ENCODE measurements around the gene CDR2.

CDR2 gene

DNA sequence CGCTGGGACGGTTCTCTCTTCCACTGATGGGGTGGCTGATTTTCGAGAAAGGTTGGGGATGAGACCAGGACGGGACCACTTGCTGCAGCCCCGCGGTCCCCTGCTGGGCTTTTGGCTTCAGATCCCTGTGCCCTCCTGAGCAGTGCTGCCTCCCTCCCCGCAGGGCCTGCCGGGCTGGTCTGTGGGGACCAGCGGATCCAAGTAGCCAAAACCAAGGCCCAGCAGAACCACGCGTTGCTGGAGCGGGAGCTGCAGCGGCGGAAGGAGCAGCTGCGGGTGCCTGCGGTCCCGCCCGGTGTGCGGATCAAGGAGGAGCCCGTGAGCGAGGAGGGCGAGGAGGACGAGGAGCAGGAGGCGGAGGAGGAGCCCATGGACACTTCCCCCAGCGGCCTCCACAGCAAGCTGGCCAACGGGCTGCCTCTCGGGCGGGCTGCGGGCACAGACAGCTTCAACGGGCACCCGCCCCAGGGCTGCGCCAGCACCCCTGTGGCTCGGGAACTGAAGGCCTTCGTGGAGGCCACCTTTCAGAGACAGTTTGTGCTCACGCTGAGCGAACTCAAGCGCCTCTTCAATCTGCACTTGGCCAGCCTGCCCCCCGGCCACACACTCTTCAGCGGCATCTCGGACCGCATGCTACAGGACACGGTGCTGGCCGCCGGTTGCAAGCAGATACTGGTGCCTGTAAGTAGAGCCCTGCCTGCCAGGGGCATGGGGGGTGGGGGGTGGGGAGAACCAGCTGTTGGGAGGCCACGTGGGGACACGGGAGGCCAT, 48.6 kb downstream of the CDR2 start:
- no peak for FAIRE-seq
- DNase-seq (ENCODE audit: insufficient read length, low spot score), result no peak

DNA sequence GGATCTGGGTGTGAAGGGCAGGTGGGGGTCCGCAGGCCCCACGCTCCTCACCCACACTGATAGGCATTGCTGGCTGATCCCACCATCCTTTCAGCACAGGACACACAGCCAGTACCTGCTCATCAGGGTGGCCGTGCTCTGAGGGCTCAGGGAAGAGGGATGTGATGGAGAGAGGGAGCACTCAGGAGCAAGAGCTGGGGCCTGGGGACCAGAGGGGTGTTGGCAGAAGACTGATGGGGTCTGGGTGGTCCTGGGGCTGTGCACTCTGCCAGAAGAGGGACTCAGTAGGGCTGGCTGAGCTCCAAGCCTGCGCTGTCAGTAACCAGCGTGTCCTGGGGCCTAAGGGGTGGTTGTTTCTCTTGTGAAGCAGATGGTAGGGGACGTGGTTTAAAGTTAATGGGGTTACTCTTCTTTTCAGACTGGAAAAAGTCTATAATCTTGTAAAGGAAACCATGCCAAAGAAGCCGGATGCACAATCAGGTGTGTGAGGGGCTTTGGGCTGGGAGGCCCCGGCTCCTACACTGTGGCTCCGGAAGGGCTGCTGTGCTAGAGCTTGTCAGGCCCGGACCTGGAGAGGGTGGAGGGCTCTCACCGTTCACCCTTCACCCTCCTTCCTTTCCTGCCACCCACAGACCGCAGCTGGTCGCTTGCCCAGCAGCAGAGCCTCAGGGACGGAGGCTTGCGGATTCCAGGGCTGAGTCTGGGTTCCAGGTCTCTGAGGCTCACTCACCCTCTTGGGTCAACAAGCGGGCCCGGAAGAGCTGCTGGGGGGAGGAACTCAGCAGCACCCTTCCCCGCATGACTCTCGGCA, 49.4 kb downstream of the CDR2 start:
- FAIRE-seq, result no peak
- DNase-seq (ENCODE audit: insufficient read length, low spot score), result no peak

DNA sequence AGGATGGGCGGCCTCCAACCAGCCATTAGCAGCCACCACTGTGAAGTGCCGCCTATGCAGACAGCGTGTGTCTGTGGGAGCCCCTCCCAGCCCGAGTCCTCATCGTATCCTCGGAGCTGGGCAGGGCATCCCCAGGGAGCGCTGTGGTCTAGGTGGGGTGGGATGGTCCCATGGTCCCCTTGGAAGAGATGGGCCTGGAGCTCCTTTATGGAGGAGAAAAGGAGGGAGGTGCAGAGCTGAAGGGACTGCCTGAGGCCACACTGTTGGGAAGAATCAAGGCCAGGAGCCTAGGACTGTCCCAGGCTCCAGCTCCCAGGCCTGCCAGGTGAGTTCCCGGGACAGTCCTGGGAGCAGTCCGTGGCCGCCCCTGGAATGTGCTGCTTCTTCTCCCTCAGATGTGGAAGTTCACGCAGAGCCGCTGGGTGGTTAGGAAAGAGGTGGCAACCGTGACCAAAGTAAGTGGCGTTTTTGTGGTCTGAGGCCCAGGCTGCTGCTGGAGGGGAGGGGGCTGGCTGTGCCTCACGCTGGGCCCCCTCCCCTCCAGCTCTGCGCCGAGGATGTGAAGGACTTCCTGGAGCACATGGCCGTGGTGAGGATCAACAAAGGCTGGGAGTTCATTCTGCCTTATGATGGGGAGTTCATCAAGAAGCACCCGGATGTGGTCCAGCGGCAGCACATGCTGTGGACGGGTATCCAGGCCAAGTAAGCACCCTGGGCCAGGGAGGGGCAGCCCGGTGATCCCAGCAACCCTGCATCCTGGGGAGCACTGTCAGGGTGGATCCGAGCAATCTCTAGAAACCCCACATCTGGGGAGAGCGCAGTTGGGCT, 50.2 kb downstream of the CDR2 start:
- DNase-seq (ENCODE audit: insufficient read length, low spot score) (no peak), FAIRE-seq (no peak)

DNA sequence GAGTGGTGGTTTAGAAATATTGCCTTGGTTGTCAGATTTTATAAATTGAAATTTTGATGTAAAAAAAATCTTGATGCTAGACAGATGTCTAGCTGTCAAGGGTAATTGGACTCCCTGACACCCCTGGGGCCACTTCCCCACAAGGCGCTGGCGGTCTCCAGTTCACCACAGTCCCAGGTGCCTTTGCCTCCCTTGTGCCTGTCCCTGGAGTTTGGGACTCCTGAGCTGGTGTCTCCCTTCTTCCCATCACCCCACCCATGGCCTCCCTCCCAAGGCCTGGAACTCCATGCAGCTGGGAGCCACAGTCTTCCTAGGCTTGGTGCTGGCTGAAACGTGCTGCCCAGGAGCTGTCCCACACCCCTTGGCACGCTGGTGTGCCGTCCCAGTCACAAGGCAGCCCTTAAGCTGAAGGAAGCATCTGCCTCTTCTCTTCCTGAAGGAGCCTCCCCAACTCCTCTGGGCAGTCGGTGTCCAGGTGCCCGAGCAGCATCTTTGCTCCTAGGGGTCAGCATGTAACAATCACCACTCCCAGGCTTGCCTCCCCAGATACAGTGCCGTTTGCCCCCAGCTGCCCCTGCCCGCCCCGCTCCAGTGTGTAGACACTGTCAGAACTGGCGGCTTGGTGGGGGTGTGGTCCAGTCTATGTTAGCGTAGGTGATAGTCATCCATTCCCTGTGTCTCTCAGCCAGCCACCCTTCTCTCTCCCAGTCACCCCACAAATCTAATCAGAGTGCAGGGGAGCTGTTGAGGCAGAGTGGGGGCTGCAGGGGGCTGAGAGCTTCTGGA, 51.1 kb downstream of the CDR2 start:
- DNase-seq (ENCODE audit: insufficient read length, low spot score) (no peak), FAIRE-seq (no peak)

DNA sequence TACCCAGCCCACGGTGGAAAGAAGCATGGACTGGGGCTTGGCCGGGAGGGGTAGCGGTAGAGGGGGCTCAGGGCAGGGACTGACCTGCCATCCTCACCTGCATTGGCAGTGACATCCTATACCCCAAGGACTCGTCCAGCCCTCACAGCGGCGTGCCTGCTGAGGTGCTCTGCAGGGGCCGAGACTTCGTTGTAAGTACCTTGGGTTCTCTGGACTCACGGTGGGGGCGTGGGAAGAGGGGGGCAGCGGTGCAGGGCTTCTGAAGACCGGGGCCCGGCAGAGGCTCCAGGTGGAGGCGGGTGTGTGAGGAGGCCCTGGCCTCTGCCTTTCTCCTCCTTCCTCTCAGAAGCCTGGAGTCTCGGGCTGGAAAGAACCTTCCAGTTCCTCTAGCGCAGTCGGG, 51.7 kb downstream of the CDR2 start:
- DNase-seq (ENCODE audit: insufficient read length, low spot score) (no peak), FAIRE-seq (no peak)

DNA sequence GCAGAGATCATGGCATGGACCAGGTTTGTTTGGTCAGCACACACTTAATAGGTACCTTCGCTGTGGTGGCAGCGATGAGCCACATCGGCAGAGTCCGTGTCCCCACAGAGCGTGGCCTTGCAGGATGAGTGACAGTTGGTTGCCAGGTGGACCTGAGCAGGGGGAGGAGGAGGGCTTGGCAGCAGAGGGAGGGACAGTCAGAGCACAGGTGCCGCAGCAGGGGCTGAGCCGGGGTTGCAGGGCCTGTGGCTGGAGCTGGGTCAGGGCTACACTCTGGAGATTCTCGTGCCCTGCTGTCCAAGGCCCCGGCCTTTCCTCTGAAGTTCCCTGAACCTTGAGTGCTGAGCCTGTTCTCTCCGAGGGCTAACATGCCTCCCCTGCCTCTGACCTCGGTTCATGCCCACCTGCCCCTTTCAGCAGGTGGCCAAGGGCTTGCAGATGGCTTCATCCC, 52.4 kb downstream of the CDR2 start:
- DNase-seq (ENCODE audit: insufficient read length, low spot score) (no peak), FAIRE-seq (no peak)

DNA sequence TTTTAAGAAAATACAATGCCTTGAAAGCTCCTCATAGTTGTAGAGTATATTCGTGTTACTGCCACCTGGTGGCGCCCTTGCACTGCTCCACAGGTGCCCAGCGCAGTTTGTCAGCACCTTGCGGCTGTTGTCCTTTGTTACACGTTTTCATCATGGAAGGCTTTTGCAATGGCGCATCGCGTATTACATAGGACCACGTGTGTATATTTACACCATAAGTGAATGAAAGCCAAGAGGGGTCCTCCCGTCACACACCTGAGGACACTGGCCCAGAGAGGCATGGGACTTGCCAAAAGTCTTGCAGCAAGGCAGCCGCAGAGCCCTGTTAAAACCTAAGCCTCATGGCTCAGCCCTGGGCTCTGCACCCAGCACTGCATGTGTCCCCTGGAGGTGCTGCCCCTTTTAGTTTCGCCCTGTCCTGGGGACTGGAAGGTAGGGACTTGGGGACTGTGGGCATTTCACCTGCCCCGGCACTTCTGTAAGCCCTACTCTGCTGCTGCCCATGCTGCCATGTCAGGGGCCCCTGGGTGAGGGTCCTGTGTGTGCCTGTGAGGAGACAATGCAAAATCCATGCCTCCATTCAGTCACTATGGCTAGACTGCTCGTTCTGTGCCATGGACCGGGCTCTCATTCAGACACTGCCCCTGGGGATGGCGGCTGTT, 52.9 kb downstream of the CDR2 start:
- DNase-seq (ENCODE audit: insufficient read length, low spot score), result peak; percentile 79
- FAIRE-seq, result peak; percentile 94

DNA sequence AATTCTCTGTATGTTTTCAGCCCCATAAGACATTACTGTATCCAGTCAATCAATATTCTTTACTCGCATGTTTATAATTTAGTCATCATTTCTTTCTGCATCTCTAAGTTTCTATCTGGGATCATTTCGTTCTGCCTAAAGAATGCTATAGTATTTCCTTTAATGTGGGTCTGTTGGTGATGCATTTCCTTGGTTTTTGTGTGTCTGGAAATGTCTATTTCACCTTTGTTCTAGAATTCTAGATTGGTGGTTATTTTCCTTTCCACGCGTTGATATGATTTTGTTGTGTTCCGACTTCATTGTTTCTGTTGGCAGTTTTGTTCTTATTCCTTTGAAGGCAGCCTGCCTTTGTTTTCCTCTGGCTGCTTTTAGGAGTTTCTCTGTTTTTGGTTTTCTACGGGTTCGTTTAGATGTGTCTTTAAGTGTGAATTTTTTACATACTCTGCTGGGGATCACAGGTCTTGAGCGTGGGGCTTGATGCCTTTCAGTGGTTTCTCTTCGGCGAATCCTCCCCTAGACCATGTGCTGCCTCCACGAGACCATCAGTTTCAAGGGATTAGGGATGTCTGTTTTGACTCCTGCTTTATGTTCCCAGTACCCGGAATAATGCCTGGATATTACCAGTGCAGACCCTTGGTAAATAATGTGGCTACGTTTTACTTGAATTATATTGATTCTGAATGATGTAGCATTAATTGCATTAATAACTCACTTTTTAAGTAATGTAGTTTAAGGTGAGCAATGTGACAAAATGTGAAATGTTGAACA, 53.7 kb downstream of the CDR2 start:
- FAIRE-seq, result no peak
- DNase-seq (ENCODE audit: insufficient read length, low spot score), result no peak

DNA sequence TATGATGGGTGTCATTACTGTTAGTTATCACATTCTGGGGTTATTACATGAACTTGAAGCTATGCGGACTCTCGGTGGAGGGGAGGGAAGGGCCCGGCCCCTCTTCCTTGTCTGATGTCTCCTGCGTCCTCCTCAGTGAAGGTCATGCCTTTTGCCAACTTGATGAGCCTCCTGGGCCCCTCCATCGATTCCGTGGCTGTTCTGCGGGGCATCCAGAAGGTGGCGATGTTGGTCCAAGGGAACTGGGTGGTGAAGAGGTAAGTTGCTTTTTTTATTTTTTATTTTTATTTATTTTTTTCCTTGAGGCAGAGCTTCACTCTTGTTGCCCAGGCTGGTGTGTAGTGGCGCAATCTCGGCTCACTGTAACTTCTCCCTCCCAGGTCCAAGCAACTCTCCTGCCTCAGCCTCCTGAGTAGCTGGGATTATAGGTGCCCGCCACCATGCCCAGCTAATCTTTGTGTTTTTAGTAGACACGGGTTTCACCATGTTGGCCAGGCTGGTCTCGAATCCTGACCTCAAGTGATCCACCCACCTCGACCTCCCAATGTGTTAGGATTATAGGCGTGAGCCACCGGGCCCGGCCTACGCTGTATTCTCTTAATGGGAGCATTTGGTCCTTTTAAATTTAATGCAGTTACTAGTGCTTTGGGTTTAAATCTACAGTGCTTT, 55.6 kb downstream of the CDR2 start:
- FAIRE-seq (no peak), DNase-seq (ENCODE audit: insufficient read length, low spot score) (peak; percentile 29)

DNA sequence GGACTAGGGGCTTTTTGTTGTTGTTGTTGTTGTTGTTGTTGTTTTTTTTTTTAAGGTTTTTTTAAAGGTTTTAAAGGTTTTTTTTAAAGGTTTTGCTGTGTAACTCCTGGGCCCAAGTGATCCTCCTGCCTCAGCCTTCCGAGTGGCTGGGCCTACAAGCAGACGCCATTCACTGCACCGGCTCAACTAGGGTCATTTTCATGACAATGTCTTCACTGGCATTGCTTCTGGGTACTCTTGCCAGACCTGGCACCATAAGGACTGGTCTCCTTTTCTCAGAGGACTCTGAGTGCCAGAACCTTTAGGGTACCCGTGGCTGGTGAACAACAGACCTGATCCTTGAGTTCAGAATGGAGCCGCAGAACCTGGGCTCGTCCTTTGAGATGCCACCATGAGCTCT, 56.8 kb downstream of the CDR2 start:
- DNase-seq (ENCODE audit: insufficient read length, low spot score), result no peak

DNA sequence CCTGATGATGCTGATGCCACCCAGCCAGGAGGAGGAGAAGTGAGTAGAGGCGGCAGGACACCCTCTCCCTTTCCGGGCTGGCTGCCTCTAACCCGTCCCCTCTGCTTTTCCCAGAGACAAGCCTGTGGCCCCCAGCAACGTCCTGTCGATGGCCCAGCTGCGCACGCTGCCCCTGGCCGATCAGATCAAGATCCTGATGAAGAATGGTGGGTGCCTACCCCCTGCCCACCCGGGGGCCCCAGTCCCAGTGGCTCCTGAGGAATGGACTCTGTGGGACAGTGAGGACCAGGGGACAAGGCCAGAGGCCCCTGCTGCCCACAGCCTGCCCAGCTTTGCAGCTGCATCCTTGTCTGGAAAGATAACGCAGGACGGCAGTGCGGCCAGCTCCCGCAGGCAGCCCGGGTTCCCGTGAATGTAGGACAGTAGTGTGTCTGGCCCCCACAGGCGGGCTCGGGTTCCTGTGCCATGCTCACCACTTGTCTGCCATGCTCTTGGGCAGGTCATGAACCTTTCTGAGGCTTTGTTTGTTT, 57.4 kb downstream of the CDR2 start:
- FAIRE-seq, result no peak
- no peak for DNase-seq (ENCODE audit: insufficient read length, low spot score)

More for the DNA sequence above, 56.8 kb downstream of the CDR2 start:
- no peak for FAIRE-seq

DNA sequence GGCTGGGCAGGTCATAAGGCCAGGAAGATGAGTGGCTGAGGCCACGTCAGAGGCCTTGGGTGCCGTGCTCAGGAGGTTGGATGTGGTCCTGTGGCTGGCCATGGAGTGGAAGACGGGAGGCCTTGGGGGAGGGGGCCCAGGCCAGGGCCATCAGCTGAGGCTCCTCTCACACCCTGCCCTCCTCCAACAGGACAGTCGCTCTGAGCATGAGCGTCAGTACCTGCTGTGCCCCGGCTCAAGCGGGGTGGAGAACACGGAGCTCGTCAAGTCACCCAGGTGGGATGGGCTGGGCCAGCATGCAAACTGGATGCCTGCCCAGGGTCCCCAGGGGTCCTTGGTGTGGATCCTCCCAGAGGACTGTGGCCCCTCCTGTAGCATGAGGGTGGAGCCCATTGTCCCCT, 58.0 kb downstream of the CDR2 start:
- DNase-seq (ENCODE audit: insufficient read length, low spot score) (no peak), FAIRE-seq (no peak)

DNA sequence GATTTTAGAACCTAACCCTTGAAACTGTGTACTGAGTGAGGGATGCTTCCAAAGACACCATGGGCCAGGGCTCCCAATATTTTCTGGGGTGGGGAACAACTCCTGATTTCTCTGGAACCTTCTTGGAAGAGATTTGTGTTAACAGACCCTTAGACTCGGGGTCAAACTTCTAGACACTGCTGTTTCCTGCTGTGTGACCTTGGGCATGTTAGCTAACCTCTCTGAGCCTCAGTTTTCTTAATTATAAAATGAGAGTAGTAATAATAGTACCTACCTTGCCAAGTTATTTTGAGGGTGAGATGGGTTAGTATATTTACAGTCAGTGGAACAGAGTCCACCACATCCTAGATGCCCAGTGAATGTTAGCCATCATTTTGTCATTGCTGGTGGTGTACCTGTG, 58.4 kb downstream of the CDR2 start:
- FAIRE-seq (no peak), DNase-seq (ENCODE audit: insufficient read length, low spot score) (no peak)

DNA sequence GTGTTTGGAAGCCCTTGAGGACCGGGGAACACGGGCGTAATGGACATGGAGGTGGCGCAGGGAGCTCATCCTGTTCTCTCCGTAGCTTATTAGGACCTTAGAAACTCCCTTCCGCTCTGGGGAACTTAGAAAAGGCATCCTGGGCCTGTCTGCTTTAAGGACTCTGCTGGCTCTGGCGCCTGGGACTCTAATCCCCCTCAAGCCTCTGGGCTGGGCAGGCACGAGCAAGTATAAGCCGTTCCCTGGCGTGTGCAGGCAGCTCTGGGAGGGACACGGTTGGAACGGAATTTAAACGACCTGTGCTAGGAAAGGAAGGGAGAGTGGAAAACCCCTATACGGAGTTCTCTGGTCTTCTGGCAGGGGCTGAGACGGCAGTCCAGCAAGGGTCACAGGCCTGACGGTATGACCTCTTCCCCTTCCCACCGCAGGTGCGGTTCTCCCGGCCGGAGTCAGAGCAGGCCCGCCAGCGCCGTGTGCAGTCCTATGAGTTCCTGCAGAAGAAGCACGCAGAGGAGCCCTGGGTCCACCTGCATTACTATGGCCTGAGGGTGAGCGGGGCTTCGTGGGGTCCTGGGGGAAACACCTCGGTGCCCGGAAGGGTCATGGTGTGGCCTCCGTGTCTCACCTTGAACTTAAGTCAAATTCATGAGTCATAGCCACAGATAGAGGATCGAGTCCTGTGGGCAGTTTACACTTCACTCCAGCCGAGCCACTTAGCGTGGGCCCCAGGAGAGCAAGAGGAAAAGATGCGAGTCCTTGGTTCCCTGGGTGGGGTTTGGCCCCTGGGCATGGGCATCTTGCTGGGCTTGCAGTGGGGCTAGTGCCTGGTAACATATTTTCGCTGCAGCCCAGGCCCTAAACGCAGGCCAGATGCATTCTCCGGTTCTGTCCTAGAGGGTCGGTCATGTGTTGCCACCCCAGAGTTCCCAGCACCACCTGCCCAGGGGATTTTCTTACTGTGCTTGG, 59.5 kb downstream of the CDR2 start:
- FAIRE-seq (no peak), DNase-seq (ENCODE audit: insufficient read length, low spot score) (no peak)

DNA sequence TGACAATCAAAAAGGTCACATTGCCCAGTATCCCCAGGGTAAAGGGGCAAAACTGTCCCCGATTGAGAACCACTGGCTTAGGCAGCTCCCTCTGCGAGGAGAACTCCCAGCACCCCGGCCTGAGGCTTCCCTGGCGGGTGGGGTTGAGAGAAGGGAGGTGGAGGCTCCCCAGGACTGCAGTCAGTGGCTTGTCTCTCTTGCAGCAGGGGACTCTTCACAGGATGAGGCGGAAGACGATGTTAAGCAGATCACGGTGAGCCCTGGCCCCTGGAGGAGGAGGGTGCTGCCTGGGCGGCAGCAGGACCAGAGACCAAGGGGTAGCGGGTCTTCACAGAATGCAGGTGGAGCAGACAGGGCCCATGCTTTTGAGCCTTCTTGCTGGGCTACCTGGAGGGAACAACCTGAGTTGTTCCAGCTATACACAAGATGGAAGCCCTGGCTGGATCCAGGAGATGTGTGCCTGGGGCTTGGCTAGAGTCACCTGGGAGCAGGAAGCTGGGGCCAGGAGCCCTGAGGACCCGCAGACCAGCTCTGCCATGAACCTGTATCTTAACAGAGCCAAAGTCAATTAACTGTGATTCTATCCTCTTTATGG, 60.4 kb downstream of the CDR2 start:
- no peak for FAIRE-seq
- no peak for DNase-seq (ENCODE audit: insufficient read length, low spot score)

DNA sequence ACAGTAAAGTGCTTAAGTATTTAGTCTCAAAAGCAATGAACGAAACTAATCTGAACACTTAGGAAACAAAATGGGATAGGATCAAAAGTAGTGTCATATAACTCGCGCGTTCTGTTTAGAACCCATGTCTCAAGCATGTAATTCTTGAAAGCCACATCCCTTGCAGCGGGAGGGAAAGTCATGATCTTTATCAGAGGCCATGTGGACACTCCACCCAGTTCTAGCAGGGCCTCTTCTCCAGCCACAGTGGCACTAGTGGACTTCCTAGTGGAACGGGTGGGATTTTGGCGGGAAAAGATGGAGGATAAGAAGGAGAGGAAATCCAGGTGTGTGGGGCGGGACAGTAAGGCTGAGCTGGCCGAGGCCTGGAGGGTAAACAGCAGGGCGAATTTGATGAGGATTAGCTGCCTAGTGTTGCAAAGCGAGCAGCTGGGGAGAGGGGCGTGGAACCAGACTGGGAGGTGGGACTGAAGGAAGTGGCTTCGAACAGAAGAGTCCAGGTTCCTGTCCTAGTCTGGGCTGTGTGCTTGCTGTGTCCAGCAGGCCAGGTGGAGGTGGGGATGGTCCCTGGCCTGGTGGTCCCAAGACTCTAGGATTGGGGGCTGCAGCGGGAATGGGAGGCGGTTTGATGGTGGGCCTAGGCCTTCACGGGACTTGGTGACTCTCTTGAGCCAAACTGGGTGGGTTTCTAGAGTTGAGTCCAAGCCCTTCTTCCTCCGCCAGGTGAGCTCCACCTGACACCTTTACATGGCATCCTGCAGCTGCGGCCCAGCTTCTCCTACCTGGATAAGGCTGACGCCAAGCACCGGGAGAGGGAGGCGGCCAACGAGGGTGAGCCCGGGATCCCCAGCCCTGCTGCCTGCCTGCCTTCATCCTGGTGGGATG, 61.3 kb downstream of the CDR2 start:
- no peak for FAIRE-seq
- DNase-seq (ENCODE audit: insufficient read length, low spot score), result no peak
